Type B pancreatic cell (in vitro differentiated cells): ENCODE measurements around the gene RNF112. TPM values are rescaled to one million over a fixed set of nuclear protein-coding genes. Genes with fewer than 3 reads are reported as not detected.

Source experiments
- DNase-seq: peaks from one replicate; pipeline ENCODE4 v3.0.0; 2021; ENCODE audit warnings: mixed read lengths; ENCODE audit not compliant: unreplicated experiment; ENCODE audit errors: extremely low spot score
- H3K27ac Mint-ChIP-seq: 2 replicates; pipeline ENCODE4 v1.8.0; 2021; ENCODE audit warnings: mild to moderate bottlenecking, mixed read lengths
- H3K27me3 Mint-ChIP-seq: 2 replicates; pipeline ENCODE4 v1.8.0; 2021; ENCODE audit warnings: mixed read lengths
- H3K36me3 Mint-ChIP-seq: 2 replicates; pipeline ENCODE4 v1.8.0; 2021; ENCODE audit warnings: mixed read lengths
- H3K4me1 Mint-ChIP-seq: one replicate; pipeline ENCODE4 v1.8.0; 2021; ENCODE audit warnings: mixed read lengths; ENCODE audit not compliant: unreplicated experiment
- H3K4me3 Mint-ChIP-seq: 2 replicates; pipeline ENCODE4 v1.8.0; 2021; ENCODE audit warnings: mild to moderate bottlenecking, mixed read lengths
- H3K9me3 Mint-ChIP-seq: 2 replicates; pipeline ENCODE4 v1.8.0; 2021; ENCODE audit warnings: mixed read lengths
- total RNA-seq: library from RNA; stranded (reverse); gene quantifications from 2 replicates; pipeline ENCODE4 v1.2.1, GENCODE V29; 2021; ENCODE audit warnings: low replicate concordance
- TF ChIP-seq, protein P1 (sequence below): fragments of 200-600 bp; sonication (generic); conservative IDR thresholded peaks from 2 replicates; pipeline ENCODE4 v1.5.0; 2021; ENCODE audit warnings: antibody characterized with exemption, mild to moderate bottlenecking

Gene RNF112
- total RNA-seq, 1 donor from 2014 or later, result 0.60 TPM

DNA sequence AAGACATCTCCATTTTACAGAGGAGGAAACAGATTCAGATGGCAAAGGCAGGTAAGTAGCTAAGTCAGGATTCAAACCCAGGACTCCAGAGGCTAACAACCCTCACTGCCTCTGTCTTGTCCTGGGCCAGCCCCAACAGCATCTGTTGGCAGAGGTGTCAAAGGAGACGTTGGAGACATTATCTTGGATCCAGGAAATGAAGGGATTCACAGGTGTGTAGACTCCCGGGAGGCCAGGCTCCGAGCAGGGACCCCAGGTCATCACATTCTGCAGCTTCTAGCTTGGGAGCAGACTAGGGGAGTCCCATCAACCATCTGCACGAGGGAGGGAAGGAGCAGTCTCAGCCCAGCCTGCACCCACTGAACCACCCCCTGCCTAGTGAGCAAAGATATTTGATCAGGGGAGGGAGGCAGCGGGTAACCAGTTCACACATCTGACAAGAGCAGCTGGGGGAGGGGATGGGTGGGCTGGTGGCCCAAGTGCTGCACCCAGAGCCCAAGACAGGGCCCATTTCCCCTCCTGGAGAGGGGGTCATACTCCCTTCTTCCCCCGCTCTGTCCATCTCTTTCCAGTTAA, 47.5 kb upstream of the RNF112 start:
- peaks cover 13% of the 10 kb centered on the region for H3K4me1 Mint-ChIP-seq
- DNase-seq, result no peak
- peak overlapping the region; percentile 96 for H3K4me3 Mint-ChIP-seq
- no peaks in the 10 kb centered on the region for H3K9me3 Mint-ChIP-seq
- H3K36me3 Mint-ChIP-seq, result peaks cover under 1% of the 10 kb centered on the region
- no peaks in the 10 kb centered on the region for H3K27me3 Mint-ChIP-seq
- H3K27ac Mint-ChIP-seq, result no peak overlapping the region
- TF ChIP-seq, protein P1, sequence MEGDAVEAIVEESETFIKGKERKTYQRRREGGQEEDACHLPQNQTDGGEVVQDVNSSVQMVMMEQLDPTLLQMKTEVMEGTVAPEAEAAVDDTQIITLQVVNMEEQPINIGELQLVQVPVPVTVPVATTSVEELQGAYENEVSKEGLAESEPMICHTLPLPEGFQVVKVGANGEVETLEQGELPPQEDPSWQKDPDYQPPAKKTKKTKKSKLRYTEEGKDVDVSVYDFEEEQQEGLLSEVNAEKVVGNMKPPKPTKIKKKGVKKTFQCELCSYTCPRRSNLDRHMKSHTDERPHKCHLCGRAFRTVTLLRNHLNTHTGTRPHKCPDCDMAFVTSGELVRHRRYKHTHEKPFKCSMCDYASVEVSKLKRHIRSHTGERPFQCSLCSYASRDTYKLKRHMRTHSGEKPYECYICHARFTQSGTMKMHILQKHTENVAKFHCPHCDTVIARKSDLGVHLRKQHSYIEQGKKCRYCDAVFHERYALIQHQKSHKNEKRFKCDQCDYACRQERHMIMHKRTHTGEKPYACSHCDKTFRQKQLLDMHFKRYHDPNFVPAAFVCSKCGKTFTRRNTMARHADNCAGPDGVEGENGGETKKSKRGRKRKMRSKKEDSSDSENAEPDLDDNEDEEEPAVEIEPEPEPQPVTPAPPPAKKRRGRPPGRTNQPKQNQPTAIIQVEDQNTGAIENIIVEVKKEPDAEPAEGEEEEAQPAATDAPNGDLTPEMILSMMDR, result no peak

GRCh38 chr17:19364699-19365498, 46.1 kb upstream of the RNF112 start:
- no peak for DNase-seq
- Mint-ChIP-seq H3K9me3 (no peaks in the 10 kb centered on the region), H3K36me3 (no peaks in the 10 kb centered on the region), H3K27me3 (no peaks in the 10 kb centered on the region), H3K27ac (no peak overlapping the region), H3K4me3 (peak overlapping the region; percentile 49), H3K4me1 (peaks cover 13% of the 10 kb centered on the region)
- TF ChIP-seq, protein P1, result no peak

- Mint-ChIP-seq H3K27me3 (no peaks in the 10 kb centered on the region), H3K9me3 (no peaks in the 10 kb centered on the region), H3K4me1 (peaks cover 13% of the 10 kb centered on the region), H3K36me3 (no peaks in the 10 kb centered on the region), H3K4me3 (no peak overlapping the region), H3K27ac (no peak overlapping the region)
- no peak for DNase-seq
- TF ChIP-seq, protein P1, result no peak
Measured at GRCh38 chr17:19365499-19365817, 45.6 kb upstream of the RNF112 start.

DNA sequence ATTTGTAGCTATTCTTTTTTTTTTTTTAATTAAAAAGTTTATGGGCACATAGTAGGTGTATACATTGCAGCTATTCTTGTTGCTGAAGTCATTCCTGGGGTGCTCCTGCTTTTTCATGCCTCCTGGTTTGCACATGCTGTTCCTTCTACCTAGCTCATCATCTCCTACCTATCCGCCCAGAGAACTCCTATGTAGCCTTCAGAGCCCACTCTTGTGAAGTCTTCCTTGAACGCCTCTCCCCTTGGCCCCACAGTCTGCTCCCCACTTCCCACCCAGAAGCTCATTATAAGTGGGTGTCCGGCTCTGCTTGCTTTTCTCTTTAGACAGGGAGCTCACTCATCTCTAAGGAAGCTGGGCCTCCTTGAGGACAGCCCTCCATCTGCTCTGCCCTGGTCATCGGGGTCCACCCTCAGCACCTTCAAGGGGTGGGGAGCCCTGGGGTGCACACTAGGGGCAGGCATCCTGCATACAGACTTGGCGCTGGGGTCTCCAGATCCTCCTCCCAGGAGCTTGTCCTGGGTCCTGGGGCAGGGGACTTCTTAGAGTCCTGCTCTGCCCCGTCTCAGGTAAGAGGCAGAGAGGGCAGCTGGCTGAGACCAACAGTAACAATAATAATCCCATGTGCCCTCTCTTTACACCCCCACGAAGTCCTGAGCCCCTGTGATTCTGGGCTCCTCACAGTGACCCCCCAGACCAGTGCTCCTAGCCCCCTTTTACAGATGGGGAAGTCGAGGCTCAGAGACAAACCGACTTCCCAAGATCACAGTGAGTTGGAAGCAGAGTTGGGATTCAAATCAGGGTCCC, 45.0 kb upstream of the RNF112 start:
- peak overlapping the region; percentile 7 for H3K27ac Mint-ChIP-seq
- H3K27me3 Mint-ChIP-seq, result no peaks in the 10 kb centered on the region
- TF ChIP-seq, protein P1, result no peak
- no peaks in the 10 kb centered on the region for H3K36me3 Mint-ChIP-seq
- no peak for DNase-seq
- H3K4me1 Mint-ChIP-seq, result peaks cover 13% of the 10 kb centered on the region
- H3K4me3 Mint-ChIP-seq, result no peak overlapping the region
- no peaks in the 10 kb centered on the region for H3K9me3 Mint-ChIP-seq

GRCh38 chr17:19366637-19366972, 44.4 kb upstream of the RNF112 start:
- no peak for DNase-seq
- peaks cover 9% of the 10 kb centered on the region for H3K4me1 Mint-ChIP-seq
- H3K36me3 Mint-ChIP-seq, result no peaks in the 10 kb centered on the region
- H3K9me3 Mint-ChIP-seq, result no peaks in the 10 kb centered on the region
- TF ChIP-seq, protein P1, result no peak
- no peak overlapping the region for H3K27ac Mint-ChIP-seq
- no peak overlapping the region for H3K4me3 Mint-ChIP-seq
- H3K27me3 Mint-ChIP-seq, result no peaks in the 10 kb centered on the region
